ENCODE results near the gene OR1L8.

OR1L8 gene

GRCh38 chr9:122579874-122580273 is 3.3 kb downstream of the OR1L8 start:
- ChIA-PET CTCF (no interaction called here), POLR2A (no interaction called here)
- no peak for DNase-seq (ENCODE audit: extremely low spot score)
- no peak for TF ChIP-seq CTCF (IDR thresholded peaks at IDR 0.05; ENCODE audit: control extremely low read depth, extremely low read depth, low read depth, missing control alignments)

GRCh38 chr9:122572456-122572855 is 10.7 kb downstream of the OR1L8 start:
- ChIA-PET CTCF (interaction anchor here (0.9 to 1.7 kb wide), 3 partner anchors 8 to 206 kb away, joined by 3 to 4 read pairs (median 3); no protein-coding TSS in a partner anchor), POLR2A (no interaction called here)
- no peak for TF ChIP-seq CTCF (IDR thresholded peaks at IDR 0.05; ENCODE audit: control extremely low read depth, extremely low read depth, low read depth, missing control alignments)
- no peak for DNase-seq (ENCODE audit: extremely low spot score)

GRCh38 chr9:122567901-122568300 is 15.3 kb downstream of the OR1L8 start:
- DNase-seq (ENCODE audit: extremely low spot score) = no peak
- no peak for TF ChIP-seq CTCF (IDR thresholded peaks at IDR 0.05; ENCODE audit: control extremely low read depth, extremely low read depth, low read depth, missing control alignments)
- ChIA-PET CTCF (no interaction called here), POLR2A (no interaction called here)

GRCh38 chr9:122562134-122562760 is 20.9 kb downstream of the OR1L8 start:
- no peak for DNase-seq (ENCODE audit: extremely low spot score)
- no peak for TF ChIP-seq CTCF (IDR thresholded peaks at IDR 0.05; ENCODE audit: control extremely low read depth, extremely low read depth, low read depth, missing control alignments)
- CTCF ChIA-PET = no interaction called here
- POLR2A ChIA-PET = no interaction called here

DNA sequence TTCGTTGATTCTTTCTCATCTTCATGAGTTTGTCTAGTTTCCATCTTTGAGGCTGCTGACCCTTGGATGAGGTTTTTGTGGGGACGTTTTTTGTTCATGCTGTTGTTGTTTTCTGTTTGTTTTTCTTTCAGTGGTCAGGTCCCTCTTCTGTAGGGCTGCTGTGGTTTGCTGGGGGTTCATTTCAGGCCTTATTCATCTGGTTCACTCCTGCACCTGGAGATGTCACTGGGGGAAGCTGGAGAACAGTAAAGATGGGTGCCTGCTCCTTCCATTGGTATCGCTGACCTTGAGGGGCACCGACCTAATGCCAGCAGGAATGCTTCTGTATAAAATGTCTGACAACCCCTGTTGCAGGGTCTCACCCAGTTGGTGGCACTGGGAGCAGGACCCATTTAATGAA is 21.7 kb downstream of the OR1L8 start:
- no peak for TF ChIP-seq CTCF (IDR thresholded peaks at IDR 0.05; ENCODE audit: control extremely low read depth, extremely low read depth, low read depth, missing control alignments)
- no peak for DNase-seq (ENCODE audit: extremely low spot score)
- ChIA-PET POLR2A (no interaction called here), CTCF (no interaction called here)

DNA sequence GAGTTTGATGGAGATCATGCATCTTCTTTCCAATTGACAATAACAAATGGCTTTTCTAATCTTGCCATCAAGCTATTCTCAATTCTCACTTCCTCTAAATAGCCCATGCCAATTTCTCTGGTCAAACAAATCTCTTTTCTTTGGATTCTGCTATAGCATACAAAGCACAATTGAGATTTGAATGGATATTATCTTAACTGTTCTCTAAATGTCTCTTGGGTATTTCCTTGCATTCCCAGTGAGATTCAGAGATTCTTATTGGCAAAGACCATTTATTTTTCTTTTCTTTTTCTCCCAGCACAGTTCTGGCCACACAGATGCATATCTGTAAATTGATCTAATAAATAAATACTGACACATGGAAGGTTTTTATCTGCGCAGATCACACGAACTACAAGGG is 30.4 kb downstream of the OR1L8 start, which contains the start of gene OR1N2:
OR1N2 (plus strand) TSS at position 301 of the 400 bp plus-strand sequence. CDS start 100 bp downstream, outside the sequence.
- no peak for DNase-seq (ENCODE audit: extremely low spot score)
- TF ChIP-seq CTCF (IDR thresholded peaks at IDR 0.05; ENCODE audit: control extremely low read depth, extremely low read depth, low read depth, missing control alignments) = no peak
- CTCF ChIA-PET = no interaction called here
- POLR2A ChIA-PET = no interaction called here

Measured in GM10248 (cell line).